H9 (cell line): ENCODE results near the gene MACROD1. TPM values are rescaled to one million over a fixed set of nuclear protein-coding genes. Genes with fewer than 3 reads are reported as not detected.

ENCODE experiments used
- DNase-seq: peaks from one replicate; pipeline ENCODE4 v3.0.0-alpha.2; 2017
- H2AFZ ChIP-seq: one replicate; pipeline ENCODE4 v1.6.1; 2013; ENCODE audit warnings: mild to moderate bottlenecking, low read length, control low read depth, moderate library complexity
- H2AK5ac ChIP-seq: 2 replicates; pipeline ENCODE4 v1.6.1; 2013; ENCODE audit warnings: low read length, control low read depth, mixed read lengths; ENCODE audit not compliant: insufficient read length
- H2BK120ac ChIP-seq: one replicate; pipeline ENCODE4 v1.6.1; 2013; ENCODE audit warnings: low read depth, mild to moderate bottlenecking, low read length, control low read depth, inconsistent platforms; ENCODE audit not compliant: poor library complexity, severe bottlenecking
- H2BK12ac ChIP-seq: 2 replicates; pipeline ENCODE4 v1.6.1; 2013; ENCODE audit warnings: low read length, control low read depth, mixed read lengths, low read depth; ENCODE audit not compliant: insufficient read length
- H2BK15ac ChIP-seq: 2 replicates; pipeline ENCODE4 v1.6.1; 2013; ENCODE audit warnings: low read depth, low read length, control low read depth
- H2BK20ac ChIP-seq: one replicate; pipeline ENCODE4 v1.6.1; 2013; ENCODE audit warnings: low read depth, mild to moderate bottlenecking, low read length, control low read depth, inconsistent platforms; ENCODE audit not compliant: poor library complexity, severe bottlenecking
- H2BK5ac ChIP-seq: 2 replicates; pipeline ENCODE4 v1.6.1; 2013; ENCODE audit warnings: low read length, control low read depth, mixed read lengths; ENCODE audit not compliant: insufficient read length
- H3K14ac ChIP-seq: 2 replicates; pipeline ENCODE4 v1.6.1; 2013; ENCODE audit warnings: low read length, control low read depth; ENCODE audit not compliant: insufficient read depth
- H3K18ac ChIP-seq: 2 replicates; pipeline ENCODE4 v1.6.1; 2013; ENCODE audit warnings: low read depth, mild to moderate bottlenecking, mixed read lengths, low read length, control low read depth; ENCODE audit not compliant: insufficient read length
- H3K23ac ChIP-seq: 2 replicates; pipeline ENCODE4 v1.6.1; 2013; ENCODE audit warnings: low read length, control low read depth, mixed read lengths, low read depth; ENCODE audit not compliant: insufficient read length
- H3K23me2 ChIP-seq: 2 replicates; pipeline ENCODE4 v1.6.1; 2013; ENCODE audit warnings: low read depth, mild to moderate bottlenecking, mixed read lengths, low read length, control low read depth; ENCODE audit not compliant: insufficient read length, poor library complexity, severe bottlenecking
- H3K27ac ChIP-seq: 2 replicates; pipeline ENCODE4 v1.5.1; 2013; ENCODE audit warnings: low read length, control low read depth, mixed read lengths, low read depth; ENCODE audit not compliant: insufficient read length
- H3K27me3 ChIP-seq: 2 replicates; pipeline ENCODE4 v1.6.1; 2013; ENCODE audit warnings: low read length, control low read depth, inconsistent platforms; ENCODE audit not compliant: insufficient read depth
- H3K4ac ChIP-seq: 2 replicates; pipeline ENCODE4 v1.6.1; 2013; ENCODE audit warnings: low read depth, mild to moderate bottlenecking, control low read depth, inconsistent platforms, low read length, moderate library complexity
- H3K4me1 ChIP-seq: 2 replicates; pipeline ENCODE4 v1.6.1; 2013; ENCODE audit warnings: low read length, control low read depth, inconsistent platforms; ENCODE audit not compliant: insufficient read depth
- H3K4me2 ChIP-seq: 2 replicates; pipeline ENCODE4 v1.6.1; 2013; ENCODE audit warnings: low read length, control low read depth, mixed read lengths; ENCODE audit not compliant: insufficient read length, insufficient read depth
- H3K56ac ChIP-seq: 2 replicates; pipeline ENCODE4 v1.6.1; 2013; ENCODE audit warnings: low read depth, mild to moderate bottlenecking, mixed read lengths, low read length, control low read depth; ENCODE audit not compliant: insufficient read length
- H3K79me1 ChIP-seq: 2 replicates; pipeline ENCODE4 v1.6.1; 2013; ENCODE audit warnings: low read depth, mild to moderate bottlenecking, moderate library complexity, low read length, control low read depth, inconsistent platforms; ENCODE audit not compliant: insufficient read depth, poor library complexity, severe bottlenecking
- H3K79me2 ChIP-seq: 2 replicates; pipeline ENCODE4 v1.6.1; 2013; ENCODE audit warnings: low read length, control low read depth, inconsistent platforms; ENCODE audit not compliant: insufficient read depth
- H3K9ac ChIP-seq: 2 replicates; pipeline ENCODE4 v1.6.1; 2013; ENCODE audit warnings: low read length, control low read depth, mixed read lengths; ENCODE audit not compliant: insufficient read length; ENCODE audit errors: extremely low read depth
- H3K9me3 ChIP-seq: one replicate; pipeline ENCODE4 v1.6.1; 2013; ENCODE audit warnings: low read depth, low read length, inconsistent platforms; ENCODE audit not compliant: control insufficient read depth
- H3T11ph ChIP-seq: one replicate; pipeline ENCODE4 v1.6.1; 2013; ENCODE audit warnings: mild to moderate bottlenecking, low read length, control low read depth, inconsistent platforms
- H4K20me1 ChIP-seq: one replicate; pipeline ENCODE4 v1.6.1; 2013; ENCODE audit not compliant: control insufficient read depth, insufficient read length, insufficient read depth
- H4K5ac ChIP-seq: 2 replicates; pipeline ENCODE4 v1.6.1; 2013; ENCODE audit warnings: low read depth, mild to moderate bottlenecking, mixed read lengths, low read length, control low read depth; ENCODE audit not compliant: insufficient read length
- H4K8ac ChIP-seq: replicated peaks from 2 replicates; pipeline ENCODE4 v1.6.1; 2013; ENCODE audit warnings: low read length, control low read depth, mixed read lengths, low read depth; ENCODE audit not compliant: insufficient read length
- H4K91ac ChIP-seq: 2 replicates; pipeline ENCODE4 v1.6.1; 2013; ENCODE audit warnings: low read depth, mild to moderate bottlenecking, moderate library complexity, mixed read lengths, low read length, control low read depth; ENCODE audit not compliant: insufficient read length
- H3K27ac Mint-ChIP-seq, 3 experiments: 2 replicates in 2 of 3; 3 replicates in 1 of 3; pipeline ENCODE4 v1.8.0; 2020 to 2021; ENCODE audit warnings: mixed read lengths in 3 of 3, mild to moderate bottlenecking in 1 of 3, moderate library complexity in 1 of 3
- H3K27me3 Mint-ChIP-seq: 2 replicates; pipeline ENCODE4 v1.8.0; 2021; ENCODE audit warnings: low read depth, mild to moderate bottlenecking, moderate library complexity, mixed read lengths
- H3K36me3 Mint-ChIP-seq, 3 experiments: 2 replicates in 2 of 3; 3 replicates in 1 of 3; pipeline ENCODE4 v1.8.0; 2020 to 2021; ENCODE audit warnings: low read depth in 3 of 3, mixed read lengths in 3 of 3; ENCODE audit not compliant: insufficient read depth in 1 of 3
- H3K4me1 Mint-ChIP-seq, 2 experiments: 2 replicates each; pipeline ENCODE4 v1.8.0; 2020; ENCODE audit warnings: mixed read lengths in 2 of 2
- H3K4me3 Mint-ChIP-seq, 2 experiments: 2 replicates in 1 of 2; 3 replicates in 1 of 2; pipeline ENCODE4 v1.8.0; 2020 to 2021; ENCODE audit warnings: mild to moderate bottlenecking in 2 of 2, mixed read lengths in 2 of 2, moderate library complexity in 1 of 2
- H3K9me3 Mint-ChIP-seq, 2 experiments: 2 replicates in 1 of 2; 3 replicates in 1 of 2; pipeline ENCODE4 v1.8.0; 2020; ENCODE audit warnings: mild to moderate bottlenecking in 2 of 2, mixed read lengths in 2 of 2, moderate library complexity in 1 of 2
- WGBS: extraction: QIAGEN DNeasy Blood & Tissue Kit; methylation state at CpG from one replicate; pipeline ENCODE4 v1.1.7; 2013; ENCODE audit warnings: missing lambda C conversion rate, low lambda C conversion rate, mixed read lengths; ENCODE audit not compliant: insufficient read length; ENCODE audit errors: extremely low coverage; 5-methylcytosine and 5-hydroxymethylcytosine counted together
- total RNA-seq: library from RNA; stranded (reverse); gene quantifications from 2 replicates; pipeline ENCODE4 v1.2.1, GENCODE V29; 2021
- TF ChIP-seq, protein P1 (sequence below): fragments of 200-600 bp; sonication (generic); conservative IDR thresholded peaks from 3 replicates; pipeline ENCODE4 v1.8.0; 2021; ENCODE audit warnings: antibody characterized with exemption, mild to moderate bottlenecking

MACROD1 gene
- total RNA-seq, 1 experiment from 2014 or later = 21.2 TPM

DNA sequence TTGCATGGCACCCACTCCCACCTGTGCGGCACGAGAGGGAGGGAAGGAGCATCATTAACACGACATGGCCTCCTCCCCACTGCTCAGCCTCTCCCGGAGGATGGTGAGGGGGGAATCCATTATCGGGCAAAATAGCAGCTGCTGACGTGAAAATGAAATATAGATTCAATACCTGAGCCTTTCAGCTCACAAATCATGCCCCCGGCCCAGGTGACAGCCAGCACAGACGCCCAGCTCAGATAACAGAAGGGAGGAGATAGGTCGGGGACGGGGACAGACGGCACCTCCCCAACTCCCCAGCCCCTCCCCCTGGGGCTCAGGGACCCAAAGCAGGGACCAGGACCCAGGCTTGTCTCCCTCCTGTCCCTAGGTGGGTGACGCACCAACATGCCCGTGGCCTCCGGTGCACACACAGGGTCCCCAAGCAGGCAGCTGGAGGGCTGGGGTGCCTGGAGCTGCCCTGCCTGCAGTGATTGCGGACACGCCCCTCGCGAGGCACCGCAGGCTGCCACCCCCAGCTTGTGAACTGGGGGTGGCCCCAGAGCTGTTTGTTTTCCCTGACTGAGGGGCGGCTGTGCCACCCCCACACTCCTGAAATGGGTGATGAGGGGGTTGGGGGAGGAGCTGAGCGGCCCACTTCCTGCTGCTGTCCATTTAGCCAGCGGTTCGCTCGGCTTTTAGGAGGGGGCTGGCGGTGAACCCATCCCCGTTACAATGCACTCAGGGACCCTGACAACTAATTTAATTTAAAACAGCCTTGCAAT, 98.5 kb downstream of the MACROD1 start:
- H2BK15ac ChIP-seq = no peak overlapping the region
- no peaks in the 10 kb centered on the region for H3K9me3 Mint-ChIP-seq
- no peak overlapping the region for H3K18ac ChIP-seq
- H3K4me1 ChIP-seq = no peaks in the 10 kb centered on the region
- no peaks in the 10 kb centered on the region for H3K23me2 ChIP-seq
- no peak overlapping the region for H3T11ph ChIP-seq
- no peak overlapping the region for H3K27ac Mint-ChIP-seq
- H2BK20ac ChIP-seq = no peak overlapping the region
- H3K14ac ChIP-seq = no peak overlapping the region
- no peak overlapping the region for H3K4me3 Mint-ChIP-seq
- H3K36me3 Mint-ChIP-seq = no peaks in the 10 kb centered on the region
- WGBS = no CpG with 5 or more reads among the region's 26 CpGs
- H3K4ac ChIP-seq = no peak overlapping the region
- no peak overlapping the region for H3K23ac ChIP-seq
- H4K91ac ChIP-seq = no peak overlapping the region
- H3K27me3 ChIP-seq = peaks cover 2% of the 10 kb centered on the region; the same call in 1 of the 2 replicates
- TF ChIP-seq, protein P1, sequence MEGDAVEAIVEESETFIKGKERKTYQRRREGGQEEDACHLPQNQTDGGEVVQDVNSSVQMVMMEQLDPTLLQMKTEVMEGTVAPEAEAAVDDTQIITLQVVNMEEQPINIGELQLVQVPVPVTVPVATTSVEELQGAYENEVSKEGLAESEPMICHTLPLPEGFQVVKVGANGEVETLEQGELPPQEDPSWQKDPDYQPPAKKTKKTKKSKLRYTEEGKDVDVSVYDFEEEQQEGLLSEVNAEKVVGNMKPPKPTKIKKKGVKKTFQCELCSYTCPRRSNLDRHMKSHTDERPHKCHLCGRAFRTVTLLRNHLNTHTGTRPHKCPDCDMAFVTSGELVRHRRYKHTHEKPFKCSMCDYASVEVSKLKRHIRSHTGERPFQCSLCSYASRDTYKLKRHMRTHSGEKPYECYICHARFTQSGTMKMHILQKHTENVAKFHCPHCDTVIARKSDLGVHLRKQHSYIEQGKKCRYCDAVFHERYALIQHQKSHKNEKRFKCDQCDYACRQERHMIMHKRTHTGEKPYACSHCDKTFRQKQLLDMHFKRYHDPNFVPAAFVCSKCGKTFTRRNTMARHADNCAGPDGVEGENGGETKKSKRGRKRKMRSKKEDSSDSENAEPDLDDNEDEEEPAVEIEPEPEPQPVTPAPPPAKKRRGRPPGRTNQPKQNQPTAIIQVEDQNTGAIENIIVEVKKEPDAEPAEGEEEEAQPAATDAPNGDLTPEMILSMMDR = no peak
- no peak overlapping the region for H2BK5ac ChIP-seq
- H2AFZ ChIP-seq = no peak overlapping the region
- H3K4me1 Mint-ChIP-seq = peaks cover 13 to 42% of the 10 kb centered on the region in 2 experiments
- no peak overlapping the region for H4K5ac ChIP-seq
- H2AK5ac ChIP-seq = no peak overlapping the region
- H2BK12ac ChIP-seq = no peak overlapping the region
- H3K9me3 ChIP-seq = no peaks in the 10 kb centered on the region
- H3K79me2 ChIP-seq = no peaks in the 10 kb centered on the region
- no peak for DNase-seq
- H2BK120ac ChIP-seq = no peak overlapping the region
- no peak overlapping the region for H3K9ac ChIP-seq
- peaks cover 64% of the 10 kb centered on the region for H3K27me3 Mint-ChIP-seq
- no peak overlapping the region for H3K4me2 ChIP-seq
- no peak overlapping the region for H4K8ac ChIP-seq
- H3K56ac ChIP-seq = no peak overlapping the region
- H3K27ac ChIP-seq = no peak overlapping the region
- H3K79me1 ChIP-seq = no peaks in the 10 kb centered on the region
- H4K20me1 ChIP-seq = peaks cover 2% of the 10 kb centered on the region
